Measurements from ENCODE around the gene C15orf62. TPM values are rescaled to one million over a fixed set of nuclear protein-coding genes. Genes with fewer than 3 reads are reported as not detected.

The C15orf62 gene
- total RNA-seq, 1 experiment from 2014 or later = 0.03 TPM

- H3K27me3 ChIP-seq (replicated peaks) = no peaks in the 10 kb centered on the region
- no peak overlapping the region for H3K4me3 ChIP-seq
- no peaks in the 10 kb centered on the region for H3K9me3 ChIP-seq (replicated peaks)
- no peaks in the 10 kb centered on the region for H3K4me1 ChIP-seq (replicated peaks)
- no peak for DNase-seq (ENCODE audit: low read depth in 1 of 2, low spot score in 2 of 2)
- H3K27ac ChIP-seq = no peak overlapping the region
- peaks cover 78% of the 10 kb centered on the region for H3K36me3 ChIP-seq
These were observed 22.8 kb upstream of the C15orf62 start for GRCh38 chr15:40746916-40747418.

GRCh38 chr15:40747685-40748631 lies 21.8 kb upstream of the C15orf62 start:
- no peak for DNase-seq (ENCODE audit: low read depth in 1 of 2, low spot score in 2 of 2)
- H3K4me3 ChIP-seq = no peak overlapping the region
- H3K36me3 ChIP-seq = peaks cover 77% of the 10 kb centered on the region

GRCh38 chr15:40749151-40749630 lies 20.6 kb upstream of the C15orf62 start:
- no peak overlapping the region for H3K27ac ChIP-seq
- no peaks in the 10 kb centered on the region for H3K9me3 ChIP-seq (replicated peaks)
- peaks cover 67% of the 10 kb centered on the region for H3K36me3 ChIP-seq
- H3K4me3 ChIP-seq = no peak overlapping the region
- no peaks in the 10 kb centered on the region for H3K27me3 ChIP-seq (replicated peaks)
- 0 out of 2 replicates have a peak, but pooled peaks cover 4% of the 10 kb centered on the region for H3K4me1 ChIP-seq (replicated peaks)
- no peak for DNase-seq (ENCODE audit: low read depth in 1 of 2, low spot score in 2 of 2)

More at GRCh38 chr15:40747685-40748631, 21.8 kb upstream of the C15orf62 start:
- Histone ChIP-seq H3K4me1 (replicated peaks) (no peaks in the 10 kb centered on the region), H3K9me3 (replicated peaks) (no peaks in the 10 kb centered on the region), H3K27me3 (replicated peaks) (no peaks in the 10 kb centered on the region), H3K27ac (no peak overlapping the region)

GRCh38 chr15:40750885-40751284 lies 18.9 kb upstream of the C15orf62 start:
- Histone ChIP-seq H3K27me3 (replicated peaks) (no peaks in the 10 kb centered on the region), H3K27ac (no peak overlapping the region)

GRCh38 chr15:40751745-40752144 lies 18.0 kb upstream of the C15orf62 start:
- H3K9me3 ChIP-seq (replicated peaks) = no peaks in the 10 kb centered on the region
- peaks cover 54% of the 10 kb centered on the region for H3K36me3 ChIP-seq
- H3K27ac ChIP-seq = no peak overlapping the region
- H3K4me3 ChIP-seq = no peak overlapping the region
- no peaks in the 10 kb centered on the region for H3K27me3 ChIP-seq (replicated peaks)
- DNase-seq (ENCODE audit: low read depth in 1 of 2, low spot score in 2 of 2) = no peak
- peaks cover 8% of the 10 kb centered on the region for H3K4me1 ChIP-seq (replicated peaks)

More at GRCh38 chr15:40750885-40751284, 18.9 kb upstream of the C15orf62 start:
- DNase-seq (ENCODE audit: low read depth in 1 of 2, low spot score in 2 of 2) = no peak
- Histone ChIP-seq H3K4me3 (no peak overlapping the region), H3K4me1 (replicated peaks) (peaks cover 8% of the 10 kb centered on the region), H3K36me3 (peaks cover 56% of the 10 kb centered on the region), H3K9me3 (replicated peaks) (no peaks in the 10 kb centered on the region)

- H3K27ac ChIP-seq = no peak overlapping the region
- H3K9me3 ChIP-seq (replicated peaks) = no peaks in the 10 kb centered on the region
- peak in 1 of 2 experiments; percentile 22 for DNase-seq (ENCODE audit: low read depth in 1 of 2, low spot score in 2 of 2)
- peaks cover 37% of the 10 kb centered on the region for H3K36me3 ChIP-seq
- peaks cover 8% of the 10 kb centered on the region for H3K4me1 ChIP-seq (replicated peaks)
- no peaks in the 10 kb centered on the region for H3K27me3 ChIP-seq (replicated peaks)
- H3K4me3 ChIP-seq = peak overlapping the region; percentile 84
These were observed 15.3 kb upstream of the C15orf62 start for GRCh38 chr15:40754574-40754882.

- Histone ChIP-seq H3K27me3 (replicated peaks) (no peaks in the 10 kb centered on the region), H3K4me3 (peak within 1 kb of the TSS; percentile 84), H3K4me1 (replicated peaks) (peaks cover 8% of the 10 kb centered on the region), H3K27ac (peak within 1 kb of the TSS; percentile 84), H3K36me3 (peaks cover 32% of the 10 kb centered on the region), H3K9me3 (replicated peaks) (no peaks in the 10 kb centered on the region)
- peak; percentile 94 to 98 for DNase-seq (ENCODE audit: low read depth in 1 of 2, low spot score in 2 of 2)
These were observed 14.6 kb upstream of the C15orf62 start, which contains the start of gene RMDN3 for GRCh38 chr15:40754883-40755811. Gene RMDN3, minus strand, starts transcription at chr15:40755254. Its CDS starts 471 bp downstream, at chr15:40754783.

GRCh38 chr15:40755812-40756208 lies 14.0 kb upstream of the C15orf62 start:
- Histone ChIP-seq H3K27ac (peak overlapping the region; percentile 84), H3K4me1 (replicated peaks) (peaks cover 8% of the 10 kb centered on the region), H3K36me3 (peaks cover 25% of the 10 kb centered on the region), H3K4me3 (peak overlapping the region; percentile 84), H3K9me3 (replicated peaks) (no peaks in the 10 kb centered on the region), H3K27me3 (replicated peaks) (no peaks in the 10 kb centered on the region)
- no peak for DNase-seq (ENCODE audit: low read depth in 1 of 2, low spot score in 2 of 2)

- no peak overlapping the region for H3K4me3 ChIP-seq
- no peak for DNase-seq (ENCODE audit: low read depth in 1 of 2, low spot score in 2 of 2)
- no peaks in the 10 kb centered on the region for H3K27me3 ChIP-seq (replicated peaks)
- H3K4me1 ChIP-seq (replicated peaks) = peaks cover 8% of the 10 kb centered on the region
- H3K36me3 ChIP-seq = peaks cover 14% of the 10 kb centered on the region
- no peak overlapping the region for H3K27ac ChIP-seq
- H3K9me3 ChIP-seq (replicated peaks) = no peaks in the 10 kb centered on the region
These were observed 12.8 kb upstream of the C15orf62 start for GRCh38 chr15:40756938-40757337.

GRCh38 chr15:40759961-40760360 lies 9.8 kb upstream of the C15orf62 start:
- Histone ChIP-seq H3K4me3 (no peak overlapping the region), H3K27ac (no peak overlapping the region), H3K4me1 (replicated peaks) (peaks cover 30% of the 10 kb centered on the region), H3K27me3 (replicated peaks) (no peaks in the 10 kb centered on the region), H3K9me3 (replicated peaks) (no peaks in the 10 kb centered on the region), H3K36me3 (0 out of 2 replicates have a peak, but pooled peaks cover 1% of the 10 kb centered on the region)
- DNase-seq (ENCODE audit: low read depth in 1 of 2, low spot score in 2 of 2) = no peak

GRCh38 chr15:40762919-40763800 lies 6.6 kb upstream of the C15orf62 start:
- H3K36me3 ChIP-seq = peaks cover 14% of the 10 kb centered on the region
- no peaks in the 10 kb centered on the region for H3K9me3 ChIP-seq (replicated peaks)
- H3K4me1 ChIP-seq (replicated peaks) = peaks cover 56% of the 10 kb centered on the region
- H3K27ac ChIP-seq = no peak overlapping the region
- H3K4me3 ChIP-seq = peak overlapping the region; percentile 20
- H3K27me3 ChIP-seq (replicated peaks) = no peaks in the 10 kb centered on the region
- peak; percentile 84 to 93 for DNase-seq (ENCODE audit: low read depth in 1 of 2, low spot score in 2 of 2)

- Histone ChIP-seq H3K27ac (no peak within 1 kb of the TSS), H3K27me3 (replicated peaks) (no peaks in the 10 kb centered on the region), H3K36me3 (peaks cover 19% of the 10 kb centered on the region), H3K9me3 (replicated peaks) (no peaks in the 10 kb centered on the region), H3K4me3 (peak within 1 kb of the TSS; percentile 20), H3K4me1 (replicated peaks) (peaks cover 65% of the 10 kb centered on the region)
- peak; percentile 65 to 71 for DNase-seq (ENCODE audit: low read depth in 1 of 2, low spot score in 2 of 2)
These were observed 5.8 kb upstream of the C15orf62 start, which contains the start of gene GCHFR for GRCh38 chr15:40763801-40764628. Gene GCHFR, plus strand, starts transcription at chr15:40764068. Its CDS starts 113 bp downstream, at chr15:40764181.
